CD4-positive, CD25-positive, alpha-beta regulatory T cell (primary cell): ENCODE measurements around the gene EXD1. TPM values are rescaled to one million over a fixed set of nuclear protein-coding genes. Genes with fewer than 3 reads are reported as not detected.
A peak's percentile ranks its signal among the peaks of the same experiment; 100 is the strongest.

Source experiments
- ATAC-seq, 2 donors: fragments of 150-1000 bp; cut with Tn5 transposase; one replicate each; pipeline ENCODE4 v1.10.0; 2021; ENCODE audit warnings: low read depth in 2 of 2, moderate number of reproducible peaks in 2 of 2, moderate library complexity in 1 of 2
- DNase-seq, 3 donors: peaks; one replicate each; pipeline versions ENCODE4 v3.0.0 to v3.0.0-alpha.2; 2012 to 2022; ENCODE audit warnings: mixed read lengths in 1 of 3
- H3K27ac ChIP-seq: one replicate; pipeline ENCODE4 v1.7.0; 2013; ENCODE audit warnings: mild to moderate bottlenecking, low read length; ENCODE audit not compliant: insufficient read depth, poor library complexity, severe bottlenecking
- H3K27me3 ChIP-seq: one replicate; pipeline ENCODE4 v1.7.0; 2013; ENCODE audit warnings: low read length; ENCODE audit not compliant: control insufficient read depth, insufficient read depth
- H3K36me3 ChIP-seq: one replicate; pipeline ENCODE4 v1.7.0; 2013; ENCODE audit warnings: mild to moderate bottlenecking, low read length, moderate library complexity; ENCODE audit not compliant: control insufficient read depth, insufficient read depth
- H3K4me1 ChIP-seq: 2 replicates; pipeline ENCODE4 v1.7.0; 2013; ENCODE audit warnings: mild to moderate bottlenecking, low read length; ENCODE audit not compliant: insufficient read depth, control insufficient read depth, poor library complexity, severe bottlenecking
- H3K4me3 ChIP-seq: one replicate; pipeline ENCODE4 v1.7.0; 2013; ENCODE audit warnings: low read depth, mild to moderate bottlenecking, low read length, moderate library complexity
- H3K9me3 ChIP-seq, 2 experiments: 1 replicate in 1 of 2; 2 replicates in 1 of 2; pipeline ENCODE4 v1.7.0; 2013; ENCODE audit warnings: low read length in 2 of 2, mild to moderate bottlenecking in 1 of 2, moderate library complexity in 1 of 2; ENCODE audit not compliant: control insufficient read depth in 2 of 2
- H3K27ac Mint-ChIP-seq, 3 donors: one replicate each; pipeline ENCODE4 v1.8.0; 2020 to 2022; ENCODE audit warnings: mild to moderate bottlenecking in 3 of 3, mixed read lengths in 3 of 3, moderate library complexity in 2 of 3
- H3K27me3 Mint-ChIP-seq: one replicate; pipeline ENCODE4 v1.8.0; 2022; ENCODE audit warnings: mild to moderate bottlenecking, mixed read lengths
- H3K36me3 Mint-ChIP-seq: one replicate; pipeline ENCODE4 v1.8.0; 2020; ENCODE audit warnings: mixed read lengths
- H3K4me1 Mint-ChIP-seq, 4 donors: one replicate each; pipeline ENCODE4 v1.8.0; 2020 to 2022; ENCODE audit warnings: mixed read lengths in 4 of 4, mild to moderate bottlenecking in 1 of 4
- H3K4me3 Mint-ChIP-seq, 4 donors: one replicate each; pipeline ENCODE4 v1.8.0; 2020 to 2022; ENCODE audit warnings: mild to moderate bottlenecking in 4 of 4, mixed read lengths in 4 of 4, moderate library complexity in 3 of 4
- H3K9me3 Mint-ChIP-seq, 7 donors: one replicate each; pipeline ENCODE4 v1.8.0; 2020 to 2022; ENCODE audit warnings: mixed read lengths in 7 of 7, mild to moderate bottlenecking in 3 of 7, moderate library complexity in 2 of 7
- polyA plus RNA-seq, 4 donors: library from polyadenylated mRNA; unstranded; fragments of 300-500 nt; fragmentation: Illumina TruSeq; gene quantifications; one replicate each; pipeline ENCODE4 v1.2.3, GENCODE V29; 2021
- total RNA-seq: library from RNA; stranded (reverse); gene quantifications from one replicate; pipeline ENCODE4 v1.2.3, GENCODE V29; 2022

Gene EXD1
- total and polyA plus RNA-seq, 5 donors from 2014 or later, result not detected

- H3K27me3 Mint-ChIP-seq, result peaks cover 6% of the 10 kb centered on the region
- Histone ChIP-seq H3K4me3 (no peak overlapping the region), H3K36me3 (no peaks in the 10 kb centered on the region), H3K9me3 (no peaks in the 10 kb centered on the region), H3K4me1 (no peaks in the 10 kb centered on the region), H3K27me3 (no peaks in the 10 kb centered on the region), H3K27ac (no peak overlapping the region)
- no peak overlapping the region for H3K4me3 Mint-ChIP-seq
- H3K36me3 Mint-ChIP-seq, result no peaks in the 10 kb centered on the region
- H3K27ac Mint-ChIP-seq, result no peak overlapping the region
- peaks cover 0 to 5% (median 0%) of the 10 kb centered on the region in 4 donors for H3K4me1 Mint-ChIP-seq
- ATAC-seq (no peak), DNase-seq (no peak)
- H3K9me3 Mint-ChIP-seq, result no peaks in the 10 kb centered on the region
Observed at GRCh38 chr15:41183581-41183980, 47.0 kb downstream of the EXD1 start.

GRCh38 chr15:41182266-41182665 lies 48.3 kb downstream of the EXD1 start:
- Mint-ChIP-seq H3K36me3 (no peaks in the 10 kb centered on the region), H3K27me3 (peaks cover 6% of the 10 kb centered on the region), H3K9me3 (no peaks in the 10 kb centered on the region), H3K4me1 (peaks cover 0 to 5% (median 0%) of the 10 kb centered on the region in 4 donors), H3K27ac (peak overlapping the region in 1 of 3 donors; percentile 24), H3K4me3 (no peak overlapping the region)
- Histone ChIP-seq H3K4me1 (no peaks in the 10 kb centered on the region), H3K27ac (no peak overlapping the region), H3K36me3 (no peaks in the 10 kb centered on the region), H3K4me3 (no peak overlapping the region), H3K9me3 (no peaks in the 10 kb centered on the region), H3K27me3 (no peaks in the 10 kb centered on the region)
- ATAC-seq (no peak), DNase-seq (no peak)

DNA sequence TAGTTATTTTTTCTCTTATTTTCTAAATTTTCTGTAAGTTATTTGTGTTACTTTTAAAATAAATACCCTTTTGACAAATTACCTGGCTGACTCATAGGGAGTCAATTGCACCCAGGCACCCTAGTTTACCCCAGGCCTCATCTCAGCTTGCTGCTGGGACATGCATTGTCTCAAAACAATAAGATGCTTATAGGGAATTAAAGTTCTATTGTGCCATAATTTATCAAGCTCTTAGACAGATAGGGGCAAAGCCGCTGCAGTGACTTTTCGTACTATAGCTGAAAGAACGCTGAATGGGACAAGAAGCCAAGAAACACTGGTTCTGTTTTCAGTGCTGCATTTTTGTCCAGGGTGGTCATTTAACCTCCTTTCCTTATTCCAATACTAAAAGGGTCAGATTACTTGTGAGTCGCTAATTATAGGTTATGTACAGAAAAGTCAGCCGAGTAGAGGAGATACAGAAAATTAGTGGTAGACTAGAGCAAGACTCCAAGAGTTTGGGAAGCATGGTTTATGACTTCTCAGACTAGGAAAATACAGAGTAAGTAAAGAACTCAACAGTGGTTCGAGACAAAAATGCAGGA lies 50.3 kb downstream of the EXD1 start:
- no peak overlapping the region for H3K4me3 Mint-ChIP-seq
- no peak overlapping the region for H3K27ac Mint-ChIP-seq
- Histone ChIP-seq H3K27ac (no peak overlapping the region), H3K9me3 (no peaks in the 10 kb centered on the region), H3K27me3 (no peaks in the 10 kb centered on the region), H3K36me3 (no peaks in the 10 kb centered on the region), H3K4me1 (no peaks in the 10 kb centered on the region), H3K4me3 (no peak overlapping the region)
- DNase-seq, result no peak
- ATAC-seq, result no peak
- peaks cover 0 to 5% (median 0%) of the 10 kb centered on the region in 4 donors for H3K4me1 Mint-ChIP-seq
- no peaks in the 10 kb centered on the region for H3K36me3 Mint-ChIP-seq
- peaks cover 6% of the 10 kb centered on the region for H3K27me3 Mint-ChIP-seq
- no peaks in the 10 kb centered on the region for H3K9me3 Mint-ChIP-seq

DNA sequence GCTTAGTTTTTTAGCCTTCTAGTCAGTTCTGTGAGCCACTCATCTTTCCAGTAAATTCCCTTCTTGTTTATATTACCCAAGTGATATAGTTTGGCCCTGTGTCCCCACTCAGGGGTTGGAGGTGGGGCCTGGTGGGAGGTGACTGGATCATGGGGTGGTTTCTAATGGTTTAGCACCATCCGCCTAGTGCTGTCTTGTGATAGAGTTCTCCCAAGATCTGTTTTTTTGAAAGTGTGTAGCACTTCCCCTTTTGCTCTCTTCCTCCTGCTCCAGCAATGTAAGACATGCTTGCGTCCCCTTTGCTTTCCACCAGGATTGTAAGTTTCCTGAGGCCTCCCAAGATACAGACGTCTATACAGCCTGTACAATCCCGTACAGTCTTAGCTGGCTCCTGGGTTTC lies 60.8 kb downstream of the EXD1 start:
- H3K36me3 Mint-ChIP-seq, result no peaks in the 10 kb centered on the region
- peaks cover 0 to 1% (median 0%) of the 10 kb centered on the region in 4 donors for H3K4me1 Mint-ChIP-seq
- Histone ChIP-seq H3K27ac (no peak overlapping the region), H3K4me3 (no peak overlapping the region), H3K27me3 (no peaks in the 10 kb centered on the region), H3K9me3 (no peaks in the 10 kb centered on the region), H3K4me1 (no peaks in the 10 kb centered on the region), H3K36me3 (no peaks in the 10 kb centered on the region)
- H3K27me3 Mint-ChIP-seq, result peaks cover 14% of the 10 kb centered on the region
- no peak overlapping the region for H3K4me3 Mint-ChIP-seq
- DNase-seq, result no peak
- no peak for ATAC-seq
- H3K9me3 Mint-ChIP-seq, result no peaks in the 10 kb centered on the region
- no peak overlapping the region for H3K27ac Mint-ChIP-seq

- no peaks in the 10 kb centered on the region for H3K36me3 ChIP-seq
- no peaks in the 10 kb centered on the region for H3K9me3 ChIP-seq
- H3K4me1 ChIP-seq, result no peaks in the 10 kb centered on the region
- H3K27ac ChIP-seq, result no peak overlapping the region
- Mint-ChIP-seq H3K27me3 (peaks cover 14% of the 10 kb centered on the region), H3K27ac (no peak overlapping the region), H3K36me3 (no peaks in the 10 kb centered on the region), H3K9me3 (no peaks in the 10 kb centered on the region), H3K4me3 (no peak overlapping the region), H3K4me1 (peaks cover 0 to 1% (median 0%) of the 10 kb centered on the region in 4 donors)
- ATAC-seq (no peak), DNase-seq (no peak)
- H3K4me3 ChIP-seq, result no peak overlapping the region
- no peaks in the 10 kb centered on the region for H3K27me3 ChIP-seq
Observed at GRCh38 chr15:41169086-41169485, 61.5 kb downstream of the EXD1 start.

DNA sequence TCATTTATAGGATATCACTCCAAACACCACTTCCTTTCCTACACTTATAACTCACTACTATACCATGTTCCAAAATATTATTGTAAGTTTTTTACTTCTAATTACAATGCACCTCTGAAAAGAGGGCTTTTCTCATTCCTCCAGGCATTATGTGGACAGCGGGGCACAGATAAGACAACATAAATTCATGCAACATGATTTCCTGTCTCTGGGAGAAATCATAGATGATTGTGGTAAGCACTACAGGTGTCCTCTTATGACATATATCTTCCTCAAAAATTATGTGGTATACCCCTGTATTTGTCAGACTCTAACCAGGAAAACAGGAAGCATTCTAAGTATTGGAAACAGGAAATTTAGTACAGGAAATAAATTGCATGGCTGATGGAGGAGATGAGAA lies 68.8 kb downstream of the EXD1 start:
- Mint-ChIP-seq H3K4me3 (no peak overlapping the region), H3K9me3 (no peaks in the 10 kb centered on the region), H3K36me3 (no peaks in the 10 kb centered on the region), H3K27ac (peak overlapping the region in 2 of 3 donors; percentile 1 to 63), H3K27me3 (peaks cover 5% of the 10 kb centered on the region), H3K4me1 (peaks cover 0 to 10% (median 7%) of the 10 kb centered on the region in 4 donors)
- Histone ChIP-seq H3K4me3 (no peak overlapping the region), H3K4me1 (no peaks in the 10 kb centered on the region), H3K36me3 (no peaks in the 10 kb centered on the region), H3K27me3 (no peaks in the 10 kb centered on the region), H3K27ac (no peak overlapping the region), H3K9me3 (no peaks in the 10 kb centered on the region)
- DNase-seq, result peak in 1 of 3 donors; percentile 24
- no peak for ATAC-seq

- Mint-ChIP-seq H3K4me1 (peaks cover 0 to 10% (median 7%) of the 10 kb centered on the region in 4 donors), H3K4me3 (no peak overlapping the region), H3K27me3 (peaks cover 3% of the 10 kb centered on the region), H3K36me3 (no peaks in the 10 kb centered on the region), H3K27ac (no peak overlapping the region), H3K9me3 (no peaks in the 10 kb centered on the region)
- no peaks in the 10 kb centered on the region for H3K4me1 ChIP-seq
- DNase-seq (no peak), ATAC-seq (no peak)
- H3K4me3 ChIP-seq, result no peak overlapping the region
- no peaks in the 10 kb centered on the region for H3K27me3 ChIP-seq
- no peaks in the 10 kb centered on the region for H3K9me3 ChIP-seq
- no peak overlapping the region for H3K27ac ChIP-seq
- no peaks in the 10 kb centered on the region for H3K36me3 ChIP-seq
Observed at GRCh38 chr15:41161336-41161735, 69.2 kb downstream of the EXD1 start.

GRCh38 chr15:41160639-41161315 lies 69.8 kb downstream of the EXD1 start:
- Mint-ChIP-seq H3K27me3 (no peaks in the 10 kb centered on the region), H3K4me3 (no peak overlapping the region), H3K36me3 (no peaks in the 10 kb centered on the region), H3K9me3 (no peaks in the 10 kb centered on the region), H3K27ac (no peak overlapping the region), H3K4me1 (peaks cover 0 to 10% (median 7%) of the 10 kb centered on the region in 4 donors)
- Histone ChIP-seq H3K27ac (no peak overlapping the region), H3K4me3 (no peak overlapping the region), H3K9me3 (no peaks in the 10 kb centered on the region), H3K27me3 (no peaks in the 10 kb centered on the region), H3K4me1 (no peaks in the 10 kb centered on the region), H3K36me3 (no peaks in the 10 kb centered on the region)
- DNase-seq, result no peak
- ATAC-seq, result no peak
